Keratinocyte (primary cell): ENCODE data around the gene GID8. TPM values are rescaled to one million over a fixed set of nuclear protein-coding genes. Genes with fewer than 3 reads are reported as not detected.

Experiments
- DNase-seq: peaks from one replicate; pipeline ENCODE4 v3.0.0-alpha.2; 2011; ENCODE audit warnings: low read depth, missing footprints, low spot score
- FAIRE-seq: peaks from 2 replicates; lab custom pipeline; 2011; peaks lifted over from hg19 to GRCh38; lab: Jason Lieb, UNC
- H2AFZ ChIP-seq: 2 replicates; pipeline ENCODE4 v1.6.0; 2012; ENCODE audit warnings: low read length, control low read depth, inconsistent platforms; ENCODE audit not compliant: control insufficient read depth
- H3K27ac ChIP-seq: 2 replicates; pipeline ENCODE4 v1.5.1; 2011; ENCODE audit warnings: low read length; ENCODE audit not compliant: control insufficient read depth, insufficient read depth
- H3K27me3 ChIP-seq: 3 replicates; pipeline ENCODE4 v1.6.0; 2011; ENCODE audit warnings: low read length; ENCODE audit not compliant: control insufficient read depth, insufficient read depth; ENCODE audit errors: extremely low read depth
- H3K36me3 ChIP-seq, 2 experiments: 2 replicates in 1 of 2; 3 replicates in 1 of 2; pipeline ENCODE4 v1.5.1; 2011; ENCODE audit warnings: low read length in 2 of 2, mild to moderate bottlenecking in 1 of 2; ENCODE audit not compliant: control insufficient read depth in 2 of 2, insufficient read depth in 2 of 2; ENCODE audit errors: extremely low read depth in 1 of 2
- H3K4me1 ChIP-seq: 3 replicates; pipeline ENCODE4 v1.5.1; 2011; ENCODE audit warnings: low read length; ENCODE audit not compliant: control insufficient read depth, insufficient read depth; ENCODE audit errors: extremely low read depth
- H3K4me2 ChIP-seq: 3 replicates; pipeline ENCODE4 v1.6.0; 2011; ENCODE audit warnings: low read depth, low read length; ENCODE audit not compliant: control insufficient read depth, insufficient read depth; ENCODE audit errors: extremely low read depth
- H3K4me3 ChIP-seq, 3 experiments: fragments of 200-600 bp in 1 of 3; sonication (generic) in 1 of 3; 2 replicates in 2 of 3; 3 replicates in 1 of 3; pipeline ENCODE4 v1.5.1; 2011 to 2016; ENCODE audit warnings: low read length in 3 of 3, mild to moderate bottlenecking in 3 of 3, control low read depth in 2 of 3, inconsistent platforms in 1 of 3, low read depth in 1 of 3, mixed read lengths in 1 of 3, mixed run types in 1 of 3, moderate library complexity in 1 of 3; ENCODE audit not compliant: control insufficient read depth in 2 of 3, insufficient read depth in 2 of 3; ENCODE audit errors: extremely low read depth in 1 of 3
- H3K79me2 ChIP-seq: 2 replicates; pipeline ENCODE4 v1.6.0; 2012; ENCODE audit warnings: low read length; ENCODE audit not compliant: control insufficient read depth, insufficient read depth
- H3K9ac ChIP-seq: 3 replicates; pipeline ENCODE4 v1.6.0; 2011; ENCODE audit warnings: low read length; ENCODE audit not compliant: control insufficient read depth, insufficient read depth; ENCODE audit errors: extremely low read depth
- H3K9me1 ChIP-seq: 3 replicates; pipeline ENCODE4 v1.6.0; 2011; ENCODE audit warnings: low read length; ENCODE audit not compliant: control insufficient read depth, insufficient read depth; ENCODE audit errors: extremely low read depth
- H3K9me3 ChIP-seq: 2 replicates; pipeline ENCODE4 v1.5.1; 2012; ENCODE audit warnings: low read depth, low read length; ENCODE audit not compliant: control insufficient read depth
- H4K20me1 ChIP-seq: 3 replicates; pipeline ENCODE4 v1.6.0; 2011; ENCODE audit warnings: low read length; ENCODE audit not compliant: control insufficient read depth, insufficient read depth; ENCODE audit errors: extremely low read depth
- EZH2 ChIP-seq: IDR thresholded peaks from one replicate; pipeline ENCODE4 v1.6.1; 2012; ENCODE audit warnings: inconsistent platforms, mild to moderate bottlenecking, low read length, moderate library complexity
- dilution Hi-C: fragments of 300-500 bp; cut with MboI; formaldehyde crosslinking; loops from one replicate; pipeline ENCODE4 v1.7.0; 2020; ENCODE audit warnings: low sequenced_read_pairs; ENCODE audit not compliant: extremely low pct_ligation_motif_present
- polyA plus RNA-seq, 5 experiments: library from polyadenylated mRNA; depleted of rRNA in 3 of 5; stranded (reverse) in 3 of 5; stranded (forward) in 1 of 5; unstranded in 1 of 5; fragments of >200 nt; gene quantifications; 1 replicate in 1 of 5; 2 replicates in 3 of 5; 3 replicates in 1 of 5; pipeline versions ENCODE4 v1.2.1 to v1.2.3, GENCODE V29; 2011 to 2012; ENCODE audit warnings: missing spikeins in 2 of 5, low read depth in 1 of 5, low replicate concordance in 1 of 5
- TF ChIP-seq, protein P1 (sequence below), 3 experiments: IDR thresholded peaks in 1 of 3; conservative IDR thresholded peaks in 1 of 3; optimal IDR thresholded peaks in 1 of 3; 2 replicates in 2 of 3; 3 replicates in 1 of 3; pipeline versions ENCODE3 to v1.5.1; 2011; ENCODE audit warnings: low read length in 3 of 3, mild to moderate bottlenecking in 3 of 3, moderate library complexity in 2 of 3, control low read depth in 1 of 3, inconsistent platforms in 1 of 3; ENCODE audit not compliant: insufficient read depth in 2 of 3; ENCODE audit errors: extremely low read depth in 1 of 3

The GID8 gene
- polyA plus RNA-seq, 1 donor (not counting 4 experiments of a cell fraction or from before 2014, with no cell fraction given), result 23.7 TPM

DNA sequence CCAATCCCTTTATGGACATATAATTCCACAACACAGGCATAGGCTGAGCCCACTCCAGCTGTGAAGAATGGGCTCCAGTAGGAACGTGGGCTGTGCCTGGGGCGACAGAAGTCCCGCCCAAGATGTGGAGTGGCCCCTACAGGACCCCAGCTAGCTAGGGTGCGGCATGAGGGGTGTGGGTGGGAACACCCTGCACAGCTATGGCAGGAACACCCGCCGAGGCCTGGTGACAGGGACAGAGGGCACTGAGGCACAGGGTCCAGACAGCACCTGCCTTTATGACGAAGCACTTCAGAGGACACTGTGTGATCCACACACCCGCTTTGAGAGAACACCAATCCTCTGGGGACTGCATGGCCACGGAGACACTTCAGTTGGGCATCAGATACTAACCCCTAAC lies 48.1 kb upstream of the GID8 start:
- Histone ChIP-seq H2AFZ (no peak overlapping the region), H3K36me3 (peaks cover 45 to 59% of the 10 kb centered on the region in 2 experiments), H3K79me2 (no peaks in the 10 kb centered on the region), H3K9ac (no peak overlapping the region), H3K4me3 (no peak overlapping the region), H3K27me3 (no peaks in the 10 kb centered on the region), H4K20me1 (no peaks in the 10 kb centered on the region), H3K4me2 (no peak overlapping the region), H3K9me3 (no peaks in the 10 kb centered on the region), H3K9me1 (no peaks in the 10 kb centered on the region), H3K4me1 (no peaks in the 10 kb centered on the region), H3K27ac (no peak overlapping the region)
- DNase-seq (no peak), FAIRE-seq (no peak)
- no peak for TF ChIP-seq EZH2
- TF ChIP-seq, protein P1, sequence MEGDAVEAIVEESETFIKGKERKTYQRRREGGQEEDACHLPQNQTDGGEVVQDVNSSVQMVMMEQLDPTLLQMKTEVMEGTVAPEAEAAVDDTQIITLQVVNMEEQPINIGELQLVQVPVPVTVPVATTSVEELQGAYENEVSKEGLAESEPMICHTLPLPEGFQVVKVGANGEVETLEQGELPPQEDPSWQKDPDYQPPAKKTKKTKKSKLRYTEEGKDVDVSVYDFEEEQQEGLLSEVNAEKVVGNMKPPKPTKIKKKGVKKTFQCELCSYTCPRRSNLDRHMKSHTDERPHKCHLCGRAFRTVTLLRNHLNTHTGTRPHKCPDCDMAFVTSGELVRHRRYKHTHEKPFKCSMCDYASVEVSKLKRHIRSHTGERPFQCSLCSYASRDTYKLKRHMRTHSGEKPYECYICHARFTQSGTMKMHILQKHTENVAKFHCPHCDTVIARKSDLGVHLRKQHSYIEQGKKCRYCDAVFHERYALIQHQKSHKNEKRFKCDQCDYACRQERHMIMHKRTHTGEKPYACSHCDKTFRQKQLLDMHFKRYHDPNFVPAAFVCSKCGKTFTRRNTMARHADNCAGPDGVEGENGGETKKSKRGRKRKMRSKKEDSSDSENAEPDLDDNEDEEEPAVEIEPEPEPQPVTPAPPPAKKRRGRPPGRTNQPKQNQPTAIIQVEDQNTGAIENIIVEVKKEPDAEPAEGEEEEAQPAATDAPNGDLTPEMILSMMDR (optimal IDR thresholded peaks at IDR 0.05 in 1 of 3, IDR thresholded peaks at IDR 0.05 in 1 of 3, conservative IDR thresholded peaks at IDR 0.05 in 1 of 3; ENCODE audit: extremely low read depth in 1 of 3, insufficient read depth in 2 of 3, low read length in 3 of 3), result no peak
- dilution Hi-C loops, result no loop called here

- H3K9me3 ChIP-seq, result no peaks in the 10 kb centered on the region
- H2AFZ ChIP-seq, result no peak overlapping the region
- no peaks in the 10 kb centered on the region for H3K27me3 ChIP-seq
- DNase-seq, result no peak
- TF ChIP-seq EZH2, result no peak
- TF ChIP-seq, protein P1 (optimal IDR thresholded peaks at IDR 0.05 in 1 of 3, IDR thresholded peaks at IDR 0.05 in 1 of 3, conservative IDR thresholded peaks at IDR 0.05 in 1 of 3; ENCODE audit: extremely low read depth in 1 of 3, insufficient read depth in 2 of 3, low read length in 3 of 3), result no peak
- dilution Hi-C loops, result no loop called here
- H3K4me3 ChIP-seq, result no peak overlapping the region
- no peaks in the 10 kb centered on the region for H3K9me1 ChIP-seq
- no peaks in the 10 kb centered on the region for H3K4me1 ChIP-seq
- no peak overlapping the region for H3K9ac ChIP-seq
- no peaks in the 10 kb centered on the region for H3K79me2 ChIP-seq
- no peak overlapping the region for H3K4me2 ChIP-seq
- H3K36me3 ChIP-seq, result peaks cover 45 to 59% of the 10 kb centered on the region in 2 experiments
- no peak overlapping the region for H3K27ac ChIP-seq
- H4K20me1 ChIP-seq, result no peaks in the 10 kb centered on the region
- FAIRE-seq, result no peak
These were observed 47.5 kb upstream of the GID8 start for GRCh38 chr20:62890444-62890843.
